ENCODE data around the gene FAM8A1. TPM values are rescaled to one million over a fixed set of nuclear protein-coding genes. Genes with fewer than 3 reads are reported as not detected.
A peak's percentile ranks its signal among the peaks of the same experiment; 100 is the strongest.

The FAM8A1 gene
- total RNA-seq, 2 donors from 2014 or later = 13.0 to 15.8 TPM

DNA sequence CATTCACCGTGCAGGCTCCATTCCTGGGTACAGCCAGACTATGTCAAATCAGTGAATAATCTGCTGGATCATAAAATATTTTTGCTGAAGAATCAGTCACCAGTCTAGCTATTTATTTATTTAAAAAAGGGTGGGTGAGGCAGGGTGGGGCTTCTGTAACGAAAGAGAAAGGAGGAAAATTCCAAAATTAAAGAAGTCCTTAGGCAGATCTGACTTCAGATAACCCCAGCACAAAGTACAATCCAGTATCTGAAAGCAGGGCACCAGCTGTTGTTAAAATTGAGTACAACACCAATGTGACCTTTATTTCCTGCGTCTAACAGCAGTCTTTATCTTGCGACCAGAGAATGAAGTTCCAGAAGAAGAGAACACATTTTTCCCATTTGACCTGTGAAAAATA, 15.7 kb downstream of the FAM8A1 start:
- ATAC-seq = no peak
- H3K9me3 ChIP-seq (ENCODE audit: control insufficient read depth, low read length, poor library complexity, severe bottlenecking) = no peaks in the 10 kb centered on the region
- Mint-ChIP-seq H3K36me3 (ENCODE audit: low read depth) (peaks cover 10% of the 10 kb centered on the region), H3K4me1 (peaks cover 16% of the 10 kb centered on the region), H3K27me3 (no peaks in the 10 kb centered on the region), H3K27ac (no peak overlapping the region), H3K4me3 (no peak overlapping the region)
- DNase-seq = no peak

DNA sequence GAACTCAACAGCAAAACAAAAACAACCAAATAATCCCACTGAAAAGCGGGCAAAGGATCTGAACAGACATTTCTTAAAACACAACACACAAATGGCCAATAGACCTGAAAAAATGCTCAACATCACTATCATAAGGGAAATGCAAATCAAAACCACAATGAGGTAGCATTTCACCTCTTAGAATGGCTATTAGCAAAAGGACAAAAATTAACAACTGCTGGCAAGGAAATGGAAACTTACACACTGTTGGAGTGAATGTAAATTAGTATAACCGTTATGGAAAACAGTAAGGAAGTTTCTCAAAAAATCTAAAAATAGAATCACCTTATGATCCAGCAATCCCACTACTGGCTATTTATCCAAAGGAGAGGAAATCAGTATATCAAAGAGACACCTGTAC, 20.9 kb downstream of the FAM8A1 start:
- DNase-seq (no peak), ATAC-seq (no peak)
- no peaks in the 10 kb centered on the region for H3K9me3 ChIP-seq (ENCODE audit: control insufficient read depth, low read length, poor library complexity, severe bottlenecking)
- Mint-ChIP-seq H3K27ac (no peak overlapping the region), H3K27me3 (no peaks in the 10 kb centered on the region), H3K4me1 (peaks cover 20% of the 10 kb centered on the region), H3K36me3 (ENCODE audit: low read depth) (peaks cover 8% of the 10 kb centered on the region), H3K4me3 (no peak overlapping the region)

DNA sequence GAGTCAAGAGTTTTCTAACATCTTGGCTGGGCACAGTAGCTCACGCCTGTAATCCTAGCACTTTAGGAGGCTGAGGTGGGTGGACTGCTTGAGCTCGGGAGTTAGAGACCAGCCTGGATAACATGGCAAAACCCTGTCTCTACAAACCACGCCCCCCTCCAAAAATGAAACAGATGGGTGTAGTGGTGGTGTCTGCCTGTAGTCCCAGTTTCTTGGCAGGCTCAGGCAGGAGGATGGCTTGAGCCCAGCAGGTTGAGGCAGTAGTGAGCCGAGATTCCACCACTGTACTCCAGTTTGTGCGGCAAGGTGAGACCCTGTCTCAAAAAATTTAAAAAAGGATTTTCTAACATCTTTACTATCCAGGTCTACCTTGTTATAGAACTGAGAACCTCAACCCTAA, 22.0 kb downstream of the FAM8A1 start:
- DNase-seq (no peak), ATAC-seq (no peak)
- Mint-ChIP-seq H3K27ac (no peak overlapping the region), H3K27me3 (no peaks in the 10 kb centered on the region), H3K4me3 (no peak overlapping the region), H3K4me1 (peaks cover 20% of the 10 kb centered on the region), H3K36me3 (ENCODE audit: low read depth) (peaks cover 6% of the 10 kb centered on the region)
- no peaks in the 10 kb centered on the region for H3K9me3 ChIP-seq (ENCODE audit: control insufficient read depth, low read length, poor library complexity, severe bottlenecking)

DNA sequence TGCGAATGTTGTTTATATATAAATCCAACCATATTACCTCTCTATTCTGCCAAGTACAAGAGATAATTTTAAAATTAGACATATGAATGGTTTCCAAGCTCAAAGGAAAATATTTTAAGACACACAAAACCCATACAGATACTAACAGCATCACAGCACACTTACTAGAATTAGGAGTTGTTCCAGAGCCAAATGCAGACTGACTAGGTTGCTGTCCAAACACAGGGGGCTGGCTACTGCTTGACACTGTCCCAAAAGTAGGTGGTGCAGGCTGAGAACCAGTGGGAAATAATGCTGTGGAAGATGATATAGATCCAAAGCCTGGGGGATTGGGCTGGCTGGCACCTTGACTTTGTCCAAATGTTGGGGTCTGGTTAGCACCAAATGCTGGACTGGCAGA, 24.3 kb downstream of the FAM8A1 start:
- Mint-ChIP-seq H3K27me3 (no peaks in the 10 kb centered on the region), H3K36me3 (ENCODE audit: low read depth) (no peaks in the 10 kb centered on the region), H3K4me3 (no peak overlapping the region), H3K27ac (no peak overlapping the region), H3K4me1 (peaks cover 18% of the 10 kb centered on the region)
- no peaks in the 10 kb centered on the region for H3K9me3 ChIP-seq (ENCODE audit: control insufficient read depth, low read length, poor library complexity, severe bottlenecking)
- DNase-seq = no peak
- ATAC-seq = no peak

GRCh38 chr6:17628873-17629272, 28.8 kb downstream of the FAM8A1 start:
- DNase-seq (no peak), ATAC-seq (no peak)
- Mint-ChIP-seq H3K27me3 (no peaks in the 10 kb centered on the region), H3K4me1 (peaks cover 34% of the 10 kb centered on the region), H3K4me3 (no peak overlapping the region), H3K27ac (peak overlapping the region; percentile 68), H3K36me3 (ENCODE audit: low read depth) (peaks cover 5% of the 10 kb centered on the region)
- H3K9me3 ChIP-seq (ENCODE audit: control insufficient read depth, low read length, poor library complexity, severe bottlenecking) = no peaks in the 10 kb centered on the region

DNA sequence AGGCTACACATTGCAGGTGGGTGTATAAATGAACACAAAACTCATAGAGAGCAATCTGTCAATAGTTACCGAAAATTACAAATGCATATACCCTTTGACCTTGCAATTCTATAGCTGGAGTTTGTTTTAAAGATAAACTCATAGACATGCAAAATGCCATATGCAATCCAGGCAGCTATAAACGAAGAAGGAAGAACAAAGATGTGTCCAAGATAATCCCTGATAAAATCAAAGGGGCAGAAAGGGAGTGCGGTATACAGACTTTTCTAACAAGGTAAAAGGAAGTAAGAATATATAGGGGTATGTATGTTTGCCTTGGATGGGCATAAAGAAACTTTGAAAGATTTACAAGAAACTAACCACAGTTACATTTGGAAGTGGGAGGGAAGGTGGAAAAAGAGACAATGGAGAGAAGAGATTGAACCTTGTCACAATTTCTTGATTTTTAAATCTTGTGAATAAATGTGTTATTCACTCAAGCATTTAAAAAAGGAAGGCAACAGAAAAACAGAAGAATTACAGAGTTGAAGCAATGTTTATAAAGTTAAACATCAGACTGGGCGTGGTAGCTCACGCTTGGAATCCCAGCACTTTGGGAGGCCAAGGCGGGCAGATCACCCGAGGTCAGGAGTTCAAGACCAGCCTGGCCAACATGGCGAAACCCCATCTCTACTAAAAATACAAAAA, 29.9 kb downstream of the FAM8A1 start:
- Mint-ChIP-seq H3K4me3 (no peak overlapping the region), H3K36me3 (ENCODE audit: low read depth) (peaks cover 8% of the 10 kb centered on the region), H3K4me1 (peaks cover 34% of the 10 kb centered on the region), H3K27me3 (no peaks in the 10 kb centered on the region), H3K27ac (peak overlapping the region; percentile 68)
- DNase-seq = no peak
- H3K9me3 ChIP-seq (ENCODE audit: control insufficient read depth, low read length, poor library complexity, severe bottlenecking) = no peaks in the 10 kb centered on the region
- ATAC-seq = no peak

- Mint-ChIP-seq H3K36me3 (ENCODE audit: low read depth) (peaks cover 8% of the 10 kb centered on the region), H3K27me3 (no peaks in the 10 kb centered on the region), H3K4me3 (no peak overlapping the region), H3K27ac (peak overlapping the region; percentile 68), H3K4me1 (peaks cover 36% of the 10 kb centered on the region)
- no peaks in the 10 kb centered on the region for H3K9me3 ChIP-seq (ENCODE audit: control insufficient read depth, low read length, poor library complexity, severe bottlenecking)
- DNase-seq (no peak), ATAC-seq (no peak)
Measured at GRCh38 chr6:17630511-17631073, 30.5 kb downstream of the FAM8A1 start.

GRCh38 chr6:17632934-17633333, 32.8 kb downstream of the FAM8A1 start:
- Mint-ChIP-seq H3K27me3 (no peaks in the 10 kb centered on the region), H3K4me3 (no peak overlapping the region), H3K27ac (peak overlapping the region; percentile 54), H3K36me3 (ENCODE audit: low read depth) (peaks cover 12% of the 10 kb centered on the region), H3K4me1 (peaks cover 43% of the 10 kb centered on the region)
- ATAC-seq (no peak), DNase-seq (no peak)
- H3K9me3 ChIP-seq (ENCODE audit: control insufficient read depth, low read length, poor library complexity, severe bottlenecking) = no peaks in the 10 kb centered on the region

GRCh38 chr6:17633465-17634188, 33.5 kb downstream of the FAM8A1 start:
- peaks cover 15% of the 10 kb centered on the region for H3K36me3 Mint-ChIP-seq (ENCODE audit: low read depth)
- no peaks in the 10 kb centered on the region for H3K9me3 ChIP-seq (ENCODE audit: control insufficient read depth, low read length, poor library complexity, severe bottlenecking)
- peaks cover 45% of the 10 kb centered on the region for H3K4me1 Mint-ChIP-seq
- H3K27ac Mint-ChIP-seq = peak overlapping the region; percentile 54
- no peaks in the 10 kb centered on the region for H3K27me3 Mint-ChIP-seq
- H3K4me3 Mint-ChIP-seq = peak overlapping the region; percentile 53
- DNase-seq = no peak
- peak; percentile 45 for ATAC-seq

- H3K4me1 Mint-ChIP-seq = peaks cover 35% of the 10 kb centered on the region
- peaks cover 11% of the 10 kb centered on the region for H3K36me3 Mint-ChIP-seq (ENCODE audit: low read depth)
- H3K27me3 Mint-ChIP-seq = no peaks in the 10 kb centered on the region
- peak overlapping the region; percentile 65 for H3K4me3 Mint-ChIP-seq
- H3K9me3 ChIP-seq (ENCODE audit: control insufficient read depth, low read length, poor library complexity, severe bottlenecking) = no peaks in the 10 kb centered on the region
- ATAC-seq (no peak), DNase-seq (no peak)
- H3K27ac Mint-ChIP-seq = peak overlapping the region; percentile 87
Measured at GRCh38 chr6:17635568-17635967, 35.5 kb downstream of the FAM8A1 start.

DNA sequence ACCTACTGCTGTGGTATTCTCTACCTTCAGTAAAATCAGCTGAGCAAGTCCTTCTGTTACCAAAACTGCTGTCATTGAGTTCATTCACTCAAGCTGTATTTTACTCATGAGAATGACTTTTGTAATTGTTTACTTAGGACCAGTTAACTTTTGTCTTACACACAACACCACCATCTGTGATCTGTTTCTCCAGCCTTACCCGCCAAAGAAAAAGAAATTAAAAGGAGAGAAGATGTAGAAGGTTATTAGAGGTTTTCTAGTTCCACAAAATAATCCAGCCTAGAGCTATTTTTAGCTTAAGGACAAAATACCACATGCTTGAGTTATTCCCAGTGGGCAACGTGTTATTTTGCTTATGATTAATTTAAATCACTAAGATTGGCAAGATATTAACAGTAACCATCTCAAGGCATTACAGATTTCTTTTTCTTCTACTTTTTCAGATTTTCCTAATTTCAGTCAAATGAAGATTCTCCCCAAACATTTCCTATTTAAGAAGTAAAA, 38.2 kb downstream of the FAM8A1 start:
- Mint-ChIP-seq H3K27me3 (no peaks in the 10 kb centered on the region), H3K4me3 (peak overlapping the region; percentile 43), H3K36me3 (ENCODE audit: low read depth) (peaks cover 13% of the 10 kb centered on the region), H3K4me1 (peaks cover 38% of the 10 kb centered on the region), H3K27ac (peak overlapping the region; percentile 87)
- H3K9me3 ChIP-seq (ENCODE audit: control insufficient read depth, low read length, poor library complexity, severe bottlenecking) = no peaks in the 10 kb centered on the region
- DNase-seq (no peak), ATAC-seq (no peak)

- H3K4me3 Mint-ChIP-seq = no peak overlapping the region
Measured at GRCh38 chr6:17640477-17640917, 40.4 kb downstream of the FAM8A1 start.

DNA sequence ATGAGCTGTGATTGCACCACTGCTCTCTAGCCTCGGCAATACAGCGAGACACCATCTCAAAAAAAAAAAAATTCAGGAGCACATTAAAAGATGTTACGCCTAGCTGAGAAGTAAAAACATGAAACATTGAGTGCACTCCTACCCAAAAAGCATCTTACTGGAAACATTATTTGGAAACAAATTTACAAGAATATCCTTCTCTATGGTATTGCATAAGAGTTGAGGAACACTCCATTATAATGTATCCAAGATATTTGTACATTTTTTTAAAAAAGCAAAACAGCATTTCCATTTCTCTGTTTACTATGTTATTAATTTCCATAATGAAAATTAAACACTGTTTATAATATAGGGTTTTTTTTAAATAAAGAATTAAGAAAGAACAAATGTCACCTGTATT, 48.6 kb downstream of the FAM8A1 start:
- peaks cover 12% of the 10 kb centered on the region for H3K36me3 Mint-ChIP-seq (ENCODE audit: low read depth)
- ATAC-seq (no peak), DNase-seq (no peak)
- H3K4me1 Mint-ChIP-seq = peaks cover 14% of the 10 kb centered on the region
- H3K4me3 Mint-ChIP-seq = no peak overlapping the region
- peak overlapping the region; percentile 69 for H3K27ac Mint-ChIP-seq
- H3K9me3 ChIP-seq (ENCODE audit: control insufficient read depth, low read length, poor library complexity, severe bottlenecking) = no peaks in the 10 kb centered on the region
- H3K27me3 Mint-ChIP-seq = no peaks in the 10 kb centered on the region

More at GRCh38 chr6:17640477-17640917, 40.4 kb downstream of the FAM8A1 start:
- ATAC-seq = no peak
- H3K4me1 Mint-ChIP-seq = peaks cover 31% of the 10 kb centered on the region
- peak overlapping the region; percentile 62 for H3K27ac Mint-ChIP-seq
- no peak for DNase-seq
- H3K27me3 Mint-ChIP-seq = no peaks in the 10 kb centered on the region
- H3K9me3 ChIP-seq (ENCODE audit: control insufficient read depth, low read length, poor library complexity, severe bottlenecking) = no peaks in the 10 kb centered on the region
- H3K36me3 Mint-ChIP-seq (ENCODE audit: low read depth) = peaks cover 16% of the 10 kb centered on the region

Data from T-helper 17 cell (primary cell).